Stimulated activated naive CD8-positive, alpha-beta T cell treated with anti-CD3 and anti-CD28 coated beads, Interleukin-15, Interleukin-2, amounts not matched to agents 100 ng/mL and 50 ng/mL, for 24 hours (primary cell): ENCODE measurements around the gene REC8.

ENCODE experiments used
- H3K27ac Mint-ChIP-seq: one replicate; pipeline ENCODE4 v1.8.0; 2021; ENCODE audit warnings: mild to moderate bottlenecking, mixed read lengths
- H3K27me3 Mint-ChIP-seq: one replicate; pipeline ENCODE4 v1.8.0; 2021; ENCODE audit warnings: mixed read lengths
- H3K36me3 Mint-ChIP-seq: one replicate; pipeline ENCODE4 v1.8.0; 2021; ENCODE audit warnings: low read depth, mixed read lengths
- H3K4me1 Mint-ChIP-seq: one replicate; pipeline ENCODE4 v1.8.0; 2021; ENCODE audit warnings: low read depth, mixed read lengths
- H3K4me3 Mint-ChIP-seq: one replicate; pipeline ENCODE4 v1.8.0; 2021; ENCODE audit warnings: mild to moderate bottlenecking, mixed read lengths
- H3K9me3 Mint-ChIP-seq: one replicate; pipeline ENCODE4 v1.8.0; 2021; ENCODE audit warnings: mixed read lengths

The REC8 gene

GRCh38 chr14:24135584-24135833 is 36.4 kb upstream of the REC8 start:
- no peaks in the 10 kb centered on the region for H3K27me3 Mint-ChIP-seq
- H3K36me3 Mint-ChIP-seq, result peaks cover 38% of the 10 kb centered on the region
- no peaks in the 10 kb centered on the region for H3K9me3 Mint-ChIP-seq
- H3K27ac Mint-ChIP-seq, result peak overlapping the region; percentile 80
- H3K4me1 Mint-ChIP-seq, result peaks cover 59% of the 10 kb centered on the region
- peak overlapping the region; percentile 95 for H3K4me3 Mint-ChIP-seq

- H3K27ac Mint-ChIP-seq, result peak within 1 kb of the TSS; percentile 96
- H3K36me3 Mint-ChIP-seq, result peaks cover 43% of the 10 kb centered on the region
- H3K27me3 Mint-ChIP-seq, result no peaks in the 10 kb centered on the region
- H3K4me1 Mint-ChIP-seq, result peaks cover 59% of the 10 kb centered on the region
- H3K9me3 Mint-ChIP-seq, result no peaks in the 10 kb centered on the region
- peak within 1 kb of the TSS; percentile 95 for H3K4me3 Mint-ChIP-seq
Observed at GRCh38 chr14:24135834-24136683, 35.8 kb upstream of the REC8 start, which contains the start of gene PSME1. PSME1 (plus strand) TSS chr14:24136194; CDS start chr14:24136263, 69 bp downstream.

GRCh38 chr14:24136684-24137528 is 35.0 kb upstream of the REC8 start:
- H3K4me1 Mint-ChIP-seq, result peaks cover 60% of the 10 kb centered on the region
- H3K27me3 Mint-ChIP-seq, result no peaks in the 10 kb centered on the region
- H3K9me3 Mint-ChIP-seq, result no peaks in the 10 kb centered on the region
- peak overlapping the region; percentile 96 for H3K27ac Mint-ChIP-seq
- peak overlapping the region; percentile 95 for H3K4me3 Mint-ChIP-seq
- H3K36me3 Mint-ChIP-seq, result peaks cover 44% of the 10 kb centered on the region

- no peaks in the 10 kb centered on the region for H3K27me3 Mint-ChIP-seq
- H3K9me3 Mint-ChIP-seq, result no peaks in the 10 kb centered on the region
- H3K36me3 Mint-ChIP-seq, result peaks cover 48% of the 10 kb centered on the region
- H3K4me1 Mint-ChIP-seq, result peaks cover 58% of the 10 kb centered on the region
- peak overlapping the region; percentile 96 for H3K27ac Mint-ChIP-seq
- peak overlapping the region; percentile 95 for H3K4me3 Mint-ChIP-seq
Observed at GRCh38 chr14:24137529-24138395, 34.1 kb upstream of the REC8 start.

GRCh38 chr14:24138396-24139271 is 33.2 kb upstream of the REC8 start:
- Mint-ChIP-seq H3K36me3 (peaks cover 57% of the 10 kb centered on the region), H3K4me1 (peaks cover 62% of the 10 kb centered on the region), H3K27ac (peak overlapping the region; percentile 72), H3K4me3 (peak overlapping the region; percentile 98), H3K27me3 (no peaks in the 10 kb centered on the region), H3K9me3 (no peaks in the 10 kb centered on the region)

- peak overlapping the region; percentile 72 for H3K27ac Mint-ChIP-seq
- H3K36me3 Mint-ChIP-seq, result peaks cover 62% of the 10 kb centered on the region
- H3K4me3 Mint-ChIP-seq, result peak overlapping the region; percentile 98
- H3K9me3 Mint-ChIP-seq, result no peaks in the 10 kb centered on the region
- peaks cover 67% of the 10 kb centered on the region for H3K4me1 Mint-ChIP-seq
- no peaks in the 10 kb centered on the region for H3K27me3 Mint-ChIP-seq
Observed at GRCh38 chr14:24139272-24139934, 32.5 kb upstream of the REC8 start.

- H3K27me3 Mint-ChIP-seq, result no peaks in the 10 kb centered on the region
- H3K9me3 Mint-ChIP-seq, result no peaks in the 10 kb centered on the region
- H3K4me1 Mint-ChIP-seq, result peaks cover 77% of the 10 kb centered on the region
- peaks cover 81% of the 10 kb centered on the region for H3K36me3 Mint-ChIP-seq
- peak within 1 kb of the TSS; percentile 98 for H3K4me3 Mint-ChIP-seq
- peak within 1 kb of the TSS; percentile 92 for H3K27ac Mint-ChIP-seq
Observed at GRCh38 chr14:24141097-24141880, 30.6 kb upstream of the REC8 start, which contains the start of gene EMC9. EMC9 (minus strand) TSS chr14:24141591; CDS start chr14:24141304, 287 bp downstream.

GRCh38 chr14:24143511-24143910 is 28.4 kb upstream of the REC8 start:
- Mint-ChIP-seq H3K27ac (peak overlapping the region; percentile 62), H3K36me3 (peaks cover 63% of the 10 kb centered on the region), H3K9me3 (no peaks in the 10 kb centered on the region), H3K4me3 (peak overlapping the region; percentile 53), H3K4me1 (peaks cover 62% of the 10 kb centered on the region), H3K27me3 (no peaks in the 10 kb centered on the region)

- peaks cover 62% of the 10 kb centered on the region for H3K4me1 Mint-ChIP-seq
- no peaks in the 10 kb centered on the region for H3K9me3 Mint-ChIP-seq
- H3K27me3 Mint-ChIP-seq, result no peaks in the 10 kb centered on the region
- H3K4me3 Mint-ChIP-seq, result peak overlapping the region; percentile 99
- peak overlapping the region; percentile 98 for H3K27ac Mint-ChIP-seq
- H3K36me3 Mint-ChIP-seq, result peaks cover 63% of the 10 kb centered on the region
Observed at GRCh38 chr14:24144451-24144850, 27.4 kb upstream of the REC8 start.

GRCh38 chr14:24145219-24145618 is 26.7 kb upstream of the REC8 start:
- peak overlapping the region; percentile 98 for H3K27ac Mint-ChIP-seq

GRCh38 chr14:24145690-24146452 is 26.0 kb upstream of the REC8 start:
- H3K4me1 Mint-ChIP-seq, result peaks cover 68% of the 10 kb centered on the region
- H3K36me3 Mint-ChIP-seq, result peaks cover 64% of the 10 kb centered on the region
- H3K27ac Mint-ChIP-seq, result peak overlapping the region; percentile 98
- H3K4me3 Mint-ChIP-seq, result peak overlapping the region; percentile 99
- no peaks in the 10 kb centered on the region for H3K9me3 Mint-ChIP-seq
- no peaks in the 10 kb centered on the region for H3K27me3 Mint-ChIP-seq

More at GRCh38 chr14:24145219-24145618, 26.7 kb upstream of the REC8 start:
- Mint-ChIP-seq H3K36me3 (peaks cover 63% of the 10 kb centered on the region), H3K9me3 (no peaks in the 10 kb centered on the region), H3K27me3 (no peaks in the 10 kb centered on the region), H3K4me3 (peak overlapping the region; percentile 99), H3K4me1 (peaks cover 61% of the 10 kb centered on the region)

GRCh38 chr14:24146453-24146977 is 25.4 kb upstream of the REC8 start, which contains the start of gene PSME2:
PSME2 (minus strand) TSS chr14:24146610; CDS start chr14:24146581, 29 bp downstream.
- Mint-ChIP-seq H3K4me3 (peak within 1 kb of the TSS; percentile 99), H3K27me3 (no peaks in the 10 kb centered on the region), H3K27ac (peak within 1 kb of the TSS; percentile 98), H3K36me3 (peaks cover 69% of the 10 kb centered on the region), H3K4me1 (peaks cover 68% of the 10 kb centered on the region), H3K9me3 (no peaks in the 10 kb centered on the region)
